IMR-90 (cell line): Measurements from ENCODE around the gene CIDEC. TPM values are rescaled to one million over a fixed set of nuclear protein-coding genes. Genes with fewer than 3 reads are reported as not detected.

Source experiments
- ATAC-seq: fragments of 200-7000 bp; cut with Tn5 transposase; 2 replicates; pipeline ENCODE4 v1.9.1; 2020; ENCODE audit warnings: low read depth, mild to moderate bottlenecking, moderate library complexity
- BruUV-seq: library from RNA; stranded (reverse); fragments of 400-500 nt; replicated peaks from 2 replicates; lab custom pipeline; 2021; lab: Mats Ljungman, UMichigan
- CTCF ChIA-PET: fragments of 300-600 bp; formaldehyde crosslinking; extraction: SDS; loops from one replicate; lab custom pipeline; 2021; ENCODE audit warnings: antibody characterized with exemption; lab: Yijun Ruan, JAX
- POLR2A ChIA-PET: fragments of 300-600 bp; sonication (Branson Sonifier 250); formaldehyde crosslinking; loops from one replicate; lab custom pipeline; 2022; ENCODE audit warnings: antibody characterized with exemption; ENCODE audit not compliant: unreplicated experiment; lab: Charles Lee
- DNase-seq: peaks from one replicate; pipeline ENCODE4 v3.0.0; 2013
- H2AFZ ChIP-seq: replicated peaks from 2 replicates; pipeline ENCODE3; 2013; ENCODE audit warnings: low read length, mild to moderate bottlenecking; ENCODE audit not compliant: poor library complexity
- H2AK5ac ChIP-seq: 2 replicates; pipeline ENCODE4 v1.6.1; 2013; ENCODE audit warnings: low read depth, low read length, inconsistent platforms
- H2AK9ac ChIP-seq: replicated peaks from 2 replicates; pipeline ENCODE3; 2013; ENCODE audit warnings: mild to moderate bottlenecking, low read depth, low read length, moderate library complexity; ENCODE audit not compliant: poor library complexity
- H2BK120ac ChIP-seq: 2 replicates; pipeline ENCODE4 v1.6.1; 2013; ENCODE audit warnings: low read depth, low read length, inconsistent platforms
- H2BK15ac ChIP-seq: 3 replicates; pipeline ENCODE4 v1.6.1; 2013; ENCODE audit warnings: low read depth, low read length, inconsistent platforms
- H2BK20ac ChIP-seq: 2 replicates; pipeline ENCODE4 v1.6.1; 2013; ENCODE audit warnings: low read depth, mild to moderate bottlenecking, inconsistent platforms, low read length, moderate library complexity
- H2BK5ac ChIP-seq: 2 replicates; pipeline ENCODE4 v1.6.1; 2013; ENCODE audit warnings: mild to moderate bottlenecking, low read depth, low read length, inconsistent platforms; ENCODE audit not compliant: poor library complexity, severe bottlenecking
- H3K14ac ChIP-seq: replicated peaks from 2 replicates; pipeline ENCODE4 v1.6.1; 2013; ENCODE audit warnings: low read depth, low read length, inconsistent platforms
- H3K18ac ChIP-seq: 2 replicates; pipeline ENCODE4 v1.6.1; 2013; ENCODE audit warnings: low read depth, low read length, control low read depth
- H3K23ac ChIP-seq: 2 replicates; pipeline ENCODE4 v1.6.1; 2013; ENCODE audit warnings: low read depth, low read length, inconsistent platforms
- H3K27ac ChIP-seq: 2 replicates; pipeline ENCODE4 v1.5.1; 2013; ENCODE audit warnings: mild to moderate bottlenecking, control low read depth, low read length; ENCODE audit not compliant: insufficient read depth
- H3K27me3 ChIP-seq: 2 replicates; pipeline ENCODE4 v1.6.1; 2013; ENCODE audit warnings: low read length; ENCODE audit not compliant: control insufficient read depth, insufficient read depth
- H3K36me3 ChIP-seq: 2 replicates; pipeline ENCODE4 v1.6.1; 2013; ENCODE audit warnings: low read length, mixed read lengths; ENCODE audit not compliant: control insufficient read depth, insufficient read depth
- H3K4ac ChIP-seq: 2 replicates; pipeline ENCODE4 v1.6.1; 2013; ENCODE audit warnings: low read depth, low read length, inconsistent platforms
- H3K4me1 ChIP-seq: 2 replicates; pipeline ENCODE4 v1.6.1; 2013; ENCODE audit warnings: low read length, mixed read lengths; ENCODE audit not compliant: control insufficient read depth, insufficient read depth
- H3K4me2 ChIP-seq: 2 replicates; pipeline ENCODE4 v1.6.1; 2013; ENCODE audit warnings: low read depth, mild to moderate bottlenecking, control low read depth, low read length, moderate library complexity
- H3K4me3 ChIP-seq: 2 replicates; pipeline ENCODE4 v1.5.1; 2013; ENCODE audit warnings: low read depth, mild to moderate bottlenecking, control low read depth, low read length, moderate library complexity; ENCODE audit not compliant: insufficient read depth
- H3K56ac ChIP-seq: 2 replicates; pipeline ENCODE4 v1.6.1; 2013; ENCODE audit warnings: low read length, inconsistent platforms; ENCODE audit not compliant: insufficient read depth; ENCODE audit errors: extremely low read depth
- H3K79me1 ChIP-seq, 2 experiments: 2 replicates each; pipeline ENCODE4 v1.6.1; 2013; ENCODE audit warnings: low read length in 2 of 2, inconsistent platforms in 1 of 2, low read depth in 1 of 2
- H3K9ac ChIP-seq: 2 replicates; pipeline ENCODE4 v1.6.1; 2013; ENCODE audit warnings: low read depth, low read length, control low read depth
- H3K9me1 ChIP-seq: 2 replicates; pipeline ENCODE4 v1.6.1; 2013; ENCODE audit warnings: low read length, inconsistent platforms; ENCODE audit not compliant: insufficient read depth
- H3K9me3 ChIP-seq: 2 replicates; pipeline ENCODE4 v1.6.1; 2013; ENCODE audit warnings: low read length; ENCODE audit not compliant: control insufficient read depth, insufficient read depth
- H4K20me1 ChIP-seq: 2 replicates; pipeline ENCODE4 v1.6.1; 2013; ENCODE audit warnings: low read length, inconsistent platforms; ENCODE audit not compliant: insufficient read depth
- H4K5ac ChIP-seq: 2 replicates; pipeline ENCODE4 v1.6.1; 2013; ENCODE audit warnings: mild to moderate bottlenecking, low read depth, low read length, control low read depth
- H4K8ac ChIP-seq, 2 experiments: 2 replicates each; pipeline ENCODE4 v1.6.1; 2013; ENCODE audit warnings: low read depth in 2 of 2, low read length in 2 of 2, control low read depth in 1 of 2, inconsistent platforms in 1 of 2
- H4K91ac ChIP-seq: 2 replicates; pipeline ENCODE4 v1.6.1; 2013; ENCODE audit warnings: low read depth, low read length, inconsistent platforms; ENCODE audit not compliant: insufficient read depth
- CEBPB ChIP-seq: IDR thresholded peaks from 2 replicates; pipeline ENCODE4 v1.6.1; 2012; ENCODE audit warnings: low read depth, low read length, improper control_type of control experiment
- CHD1 ChIP-seq: IDR thresholded peaks from 2 replicates; pipeline ENCODE4 v1.6.1; 2012; ENCODE audit warnings: low read depth, low read length, improper control_type of control experiment
- CTCF ChIP-seq: conservative IDR thresholded peaks from 2 replicates; pipeline ENCODE4 v1.5.1; 2012; ENCODE audit warnings: mild to moderate bottlenecking, low read depth, low read length, improper control_type of control experiment
- ELK1 ChIP-seq: fragments of 150-350 bp; IDR thresholded peaks from 2 replicates; pipeline ENCODE4 v1.6.1; 2016; ENCODE audit warnings: low read depth, mild to moderate bottlenecking, low read length, moderate library complexity, borderline replicate concordance
- FOS ChIP-seq: fragments of 150-350 bp; IDR thresholded peaks from 2 replicates; pipeline ENCODE4 v1.6.1; 2016; ENCODE audit warnings: low read depth, low read length
- MAFK ChIP-seq: IDR thresholded peaks from 2 replicates; pipeline ENCODE4 v1.6.1; 2012; ENCODE audit warnings: low read depth, low read length, improper control_type of control experiment
- MAZ ChIP-seq: IDR thresholded peaks from 2 replicates; pipeline ENCODE4 v1.6.1; 2012; ENCODE audit warnings: low read depth, mild to moderate bottlenecking, low read length, improper control_type of control experiment, moderate library complexity, borderline replicate concordance
- MXI1 ChIP-seq: IDR thresholded peaks from 2 replicates; pipeline ENCODE4 v1.6.1; 2012; ENCODE audit warnings: low read depth, mild to moderate bottlenecking, low read length, moderate library complexity, borderline replicate concordance
- NFE2L2 ChIP-seq: fragments of 150-350 bp; IDR thresholded peaks from 2 replicates; pipeline ENCODE4 v1.6.1; 2016; ENCODE audit warnings: low read depth, mild to moderate bottlenecking, low read length
- POLR2A ChIP-seq: IDR thresholded peaks from 2 replicates; pipeline ENCODE4 v1.6.1; 2012; ENCODE audit warnings: mild to moderate bottlenecking, low read depth, low read length
- RCOR1 ChIP-seq: IDR thresholded peaks from 2 replicates; pipeline ENCODE4 v1.6.1; 2012; ENCODE audit warnings: mild to moderate bottlenecking, low read length, improper control_type of control experiment; ENCODE audit not compliant: insufficient replicate concordance
- RFX5 ChIP-seq: IDR thresholded peaks from 2 replicates; pipeline ENCODE4 v1.8.0; 2012; ENCODE audit warnings: low read depth, mild to moderate bottlenecking, low read length, moderate library complexity
- SMC3 ChIP-seq: fragments of 150-350 bp; IDR thresholded peaks from 2 replicates; pipeline ENCODE4 v1.6.1; 2016; ENCODE audit warnings: low read depth, mild to moderate bottlenecking, antibody characterized with exemption, low read length, moderate library complexity
- USF2 ChIP-seq: fragments of 150-350 bp; IDR thresholded peaks from 2 replicates; pipeline ENCODE4 v1.6.1; 2017; ENCODE audit warnings: mild to moderate bottlenecking, antibody characterized with exemption, low read length, low read depth
- WGBS, 2 experiments: methylation state at CpG; one replicate each; pipeline versions ENCODE4 v1.1.5 to v1.1.7; 2013; ENCODE audit warnings: missing lambda C conversion rate in 2 of 2; ENCODE audit not compliant: insufficient read length in 1 of 2; ENCODE audit errors: extremely low coverage in 2 of 2; 5-methylcytosine and 5-hydroxymethylcytosine counted together
- dilution Hi-C: fragments of 300-500 bp; cut with HindIII; formaldehyde crosslinking; loops from one replicate; pipeline ENCODE4 v1.14.3; 2018; ENCODE audit warnings: low sequenced_read_pairs; ENCODE audit not compliant: unreplicated experiment
- in situ Hi-C: fragments of 300-500 bp; cut with MboI; formaldehyde crosslinking; loops from 3 replicates; pipeline ENCODE4 v1.14.3; 2019; ENCODE audit warnings: low sequenced_read_pairs, inconsistent platforms, mixed read lengths
- intact Hi-C: fragments of 100-400 bp; cut with micrococcal nuclease; formaldehyde crosslinking; loops from 2 replicates; pipeline ENCODE4 v1.10.0; 2022
- polyA plus RNA-seq, 3 experiments: library from polyadenylated mRNA; depleted of rRNA; stranded (reverse); fragments of >200 nt; gene quantifications; 2 replicates each; pipeline ENCODE4 v1.2.3, GENCODE V29; 2012; ENCODE audit warnings: low replicate concordance in 1 of 3
- total RNA-seq: library from RNA; depleted of rRNA; stranded (reverse); fragments of >200 nt; gene quantifications from 2 replicates; pipeline ENCODE4 v1.2.3, GENCODE V29; 2012

The CIDEC gene
- total and polyA plus RNA-seq, 2 of the 4 experiments (the other 2 are of a cell fraction), result 0.09 TPM; not detected in 1

- Histone ChIP-seq H2BK15ac (no peak overlapping the region), H2AFZ (no peak overlapping the region), H3K27me3 (no peaks in the 10 kb centered on the region), H3K56ac (no peak overlapping the region), H3K79me1 (no peaks in the 10 kb centered on the region), H4K5ac (no peak overlapping the region), H3K18ac (no peak overlapping the region), H4K8ac (no peak overlapping the region), H3K9ac (no peak overlapping the region), H3K14ac (no peak overlapping the region), H3K9me3 (no peaks in the 10 kb centered on the region), H2AK9ac (no peak overlapping the region), H2BK120ac (no peak overlapping the region), H3K23ac (no peak overlapping the region), H3K4me2 (no peak overlapping the region), H3K4me3 (no peak overlapping the region), H3K27ac (no peak overlapping the region), H3K4me1 (no peaks in the 10 kb centered on the region), H4K91ac (no peak overlapping the region), H4K20me1 (no peaks in the 10 kb centered on the region; the same call in 1 of the 2 replicates), H3K4ac (no peak overlapping the region), H3K36me3 (peaks cover 9% of the 10 kb centered on the region), H2BK20ac (no peak overlapping the region), H3K9me1 (peaks cover 11% of the 10 kb centered on the region), H2BK5ac (no peak overlapping the region), H2AK5ac (no peak overlapping the region)
- no CpG with 5 or more reads among the region's 6 CpGs for WGBS, 2 experiments
- dilution Hi-C loops (no loop called here), in situ Hi-C loops (no loop called here), intact Hi-C loops (no loop called here)
- ChIA-PET POLR2A (no interaction called here), CTCF (no interaction called here)
- TF ChIP-seq CTCF, result no peak
- no peak for TF ChIP-seq RFX5
- TF ChIP-seq MAZ, result no peak
- TF ChIP-seq USF2, result no peak
- no peak for TF ChIP-seq FOS
- TF ChIP-seq MAFK, result no peak
- TF ChIP-seq CHD1, result no peak
- TF ChIP-seq RCOR1, result no peak
- TF ChIP-seq CEBPB, result no peak
- no peak for TF ChIP-seq MXI1
- TF ChIP-seq ELK1, result no peak
- no peak for TF ChIP-seq SMC3
- no peak for TF ChIP-seq NFE2L2
- TF ChIP-seq POLR2A, result no peak
- ATAC-seq (no peak), DNase-seq (no peak)
- no TSS peak for BruUV-seq
These were observed 62.6 kb downstream of the CIDEC start for GRCh38 chr3:9817436-9817835.
